ENCODE measurements around the gene TRIM8. TPM values are rescaled to one million over a fixed set of nuclear protein-coding genes. Genes with fewer than 3 reads are reported as not detected.
A peak's percentile ranks its signal among the peaks of the same experiment; 100 is the strongest.

TRIM8 gene
- total and polyA plus RNA-seq, 7 experiments from 2014 or later: 23.9 to 88.7 (median 58.2) TPM

GRCh38 chr10:102648889-102649796 is 4.9 kb downstream of the TRIM8 start:
- Mint-ChIP-seq H3K27ac (peak overlapping the region; percentile 63 to 99 (median 96)), H3K4me1 (peaks cover 66 to 80% (median 77%) of the 10 kb centered on the region in 7 donors), H3K9me3 (no peaks in the 10 kb centered on the region), H3K36me3 (peaks cover 0 to 29% (median 4%) of the 10 kb centered on the region in 5 donors), H3K27me3 (no peaks in the 10 kb centered on the region), H3K4me3 (peak overlapping the region; percentile 91 to 99 (median 98))
- Histone ChIP-seq H3K4me1 (ENCODE audit: control insufficient read depth in 2 of 2, insufficient read depth in 2 of 2, low read length in 2 of 2) (peaks cover 64 to 69% of the 10 kb centered on the region in 2 donors), H3K36me3 (ENCODE audit: control insufficient read depth in 2 of 3, insufficient read depth in 3 of 3, low read length in 3 of 3) (peaks cover 8 to 19% (median 9%) of the 10 kb centered on the region in 3 experiments), H3K27me3 (ENCODE audit: control insufficient read depth in 2 of 2, insufficient read depth in 2 of 2, low read length in 2 of 2) (no peaks in the 10 kb centered on the region), H3K4me3 (ENCODE audit: low read length) (peak overlapping the region; percentile 44), H3K27ac (ENCODE audit: low read depth, low read length) (peak overlapping the region; percentile 98), H3K9me3 (ENCODE audit: control insufficient read depth in 2 of 3, low read length in 3 of 3) (no peaks in the 10 kb centered on the region)
- intact Hi-C loops (cut with micrococcal nuclease): loop anchor here (5.0 to 10.0 kb wide), 5 partner anchors 148 to 1616 kb away; partner anchors contain the start of genes GBF1 (in 1 of the 2), GSTO2 (in 1 of the 2), OGA (in 1 of the 2) and PITX3 (in 1 of the 2)
- ATAC-seq: no peak
- DNase-seq: peak in 7 of 9 donors; percentile 32 to 57 (median 47)
- CTCF ChIA-PET: interaction anchor here (0.8 to 1.9 kb wide), 3 partner anchors 25 to 66 kb away, joined by 3 to 6 read pairs (median 3); no protein-coding TSS in a partner anchor
- POLR2A ChIA-PET: interaction anchor here (2.3 to 6.4 kb wide), 4 partner anchors 10 to 63 kb away, joined by 9 to 83 read pairs (median 16); partner anchors contain the start of genes ARL3 and SFXN2

DNA sequence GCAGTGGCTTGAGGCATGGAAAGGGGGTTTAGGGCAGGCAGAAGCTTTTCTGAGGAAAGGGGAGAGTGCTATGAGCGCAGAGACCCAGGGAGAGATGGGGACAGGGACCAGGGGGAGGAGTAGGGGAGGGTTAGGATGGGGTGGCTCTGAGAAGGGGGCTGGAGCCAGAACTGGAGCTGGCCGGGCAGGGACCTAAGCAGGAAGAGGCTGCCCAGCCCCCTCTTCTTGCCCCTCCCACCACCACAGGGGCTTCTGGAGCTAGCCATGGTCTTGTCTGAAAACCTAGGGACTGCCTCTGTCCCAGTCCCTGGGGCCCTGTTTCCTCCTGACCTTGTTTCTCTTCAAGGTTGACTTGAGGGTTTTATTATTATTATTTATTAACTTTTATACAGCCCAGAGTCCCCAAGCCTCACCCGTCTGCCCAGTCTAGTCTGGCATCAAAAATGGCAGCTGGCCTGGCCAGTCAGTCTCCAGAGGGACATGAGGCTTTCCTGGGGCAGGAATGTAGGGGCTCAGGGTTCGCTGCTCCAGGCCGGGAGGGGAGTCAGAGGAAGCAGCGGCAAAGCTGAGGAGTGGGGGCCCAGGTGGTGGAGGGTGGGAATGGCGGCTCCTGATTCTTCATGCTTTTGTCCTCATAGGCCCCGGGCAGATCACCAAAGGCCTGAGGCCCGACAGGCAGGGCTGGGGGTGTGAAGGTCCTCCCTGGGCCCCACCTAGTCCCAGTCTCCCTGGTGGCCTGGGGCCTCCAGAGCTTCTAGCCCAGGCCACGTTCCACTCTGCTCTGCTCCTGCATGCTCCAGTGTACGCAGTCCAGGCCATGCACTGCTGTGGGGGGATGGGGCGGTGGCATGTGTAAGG is 5.7 kb downstream of the TRIM8 start:
- peaks cover 64 to 69% of the 10 kb centered on the region in 2 donors for H3K4me1 ChIP-seq (ENCODE audit: control insufficient read depth in 2 of 2, insufficient read depth in 2 of 2, low read length in 2 of 2)
- H3K27me3 ChIP-seq (ENCODE audit: control insufficient read depth in 2 of 2, insufficient read depth in 2 of 2, low read length in 2 of 2): no peaks in the 10 kb centered on the region
- peaks cover 66 to 82% (median 78%) of the 10 kb centered on the region in 7 donors for H3K4me1 Mint-ChIP-seq
- DNase-seq: no peak
- intact Hi-C loops (cut with micrococcal nuclease): loop anchor here (5.0 to 10.0 kb wide), 5 partner anchors 147 to 1615 kb away; partner anchors contain the start of genes GBF1 (in 1 of the 2), GSTO2 (in 1 of the 2), OGA (in 1 of the 2) and PITX3 (in 1 of the 2)
- peak overlapping the region; percentile 98 for H3K27ac ChIP-seq (ENCODE audit: low read depth, low read length)
- CTCF ChIA-PET: interaction anchor here (0.6 to 1.9 kb wide), 4 partner anchors 24 to 126 kb away, joined by 3 to 6 read pairs (median 3); no protein-coding TSS in a partner anchor
- no peak for ATAC-seq
- no peaks in the 10 kb centered on the region for H3K27me3 Mint-ChIP-seq
- H3K9me3 Mint-ChIP-seq: no peaks in the 10 kb centered on the region
- no peaks in the 10 kb centered on the region for H3K9me3 ChIP-seq (ENCODE audit: control insufficient read depth in 2 of 3, low read length in 3 of 3)
- peak overlapping the region in 8 of 9 donors; percentile 76 to 99 (median 92) for H3K27ac Mint-ChIP-seq
- H3K4me3 ChIP-seq (ENCODE audit: low read length): peak overlapping the region; percentile 44
- H3K36me3 ChIP-seq (ENCODE audit: control insufficient read depth in 2 of 3, insufficient read depth in 3 of 3, low read length in 3 of 3): peaks cover 8 to 27% (median 9%) of the 10 kb centered on the region in 3 experiments
- H3K4me3 Mint-ChIP-seq: peak overlapping the region; percentile 23 to 99 (median 56)
- POLR2A ChIA-PET: interaction anchor here (0.6 to 6.4 kb wide), 8 partner anchors 9 to 63 kb away, joined by 3 to 83 read pairs (median 8); partner anchors contain the start of genes ARL3 and SFXN2
- peaks cover 0 to 30% (median 5%) of the 10 kb centered on the region in 5 donors for H3K36me3 Mint-ChIP-seq

DNA sequence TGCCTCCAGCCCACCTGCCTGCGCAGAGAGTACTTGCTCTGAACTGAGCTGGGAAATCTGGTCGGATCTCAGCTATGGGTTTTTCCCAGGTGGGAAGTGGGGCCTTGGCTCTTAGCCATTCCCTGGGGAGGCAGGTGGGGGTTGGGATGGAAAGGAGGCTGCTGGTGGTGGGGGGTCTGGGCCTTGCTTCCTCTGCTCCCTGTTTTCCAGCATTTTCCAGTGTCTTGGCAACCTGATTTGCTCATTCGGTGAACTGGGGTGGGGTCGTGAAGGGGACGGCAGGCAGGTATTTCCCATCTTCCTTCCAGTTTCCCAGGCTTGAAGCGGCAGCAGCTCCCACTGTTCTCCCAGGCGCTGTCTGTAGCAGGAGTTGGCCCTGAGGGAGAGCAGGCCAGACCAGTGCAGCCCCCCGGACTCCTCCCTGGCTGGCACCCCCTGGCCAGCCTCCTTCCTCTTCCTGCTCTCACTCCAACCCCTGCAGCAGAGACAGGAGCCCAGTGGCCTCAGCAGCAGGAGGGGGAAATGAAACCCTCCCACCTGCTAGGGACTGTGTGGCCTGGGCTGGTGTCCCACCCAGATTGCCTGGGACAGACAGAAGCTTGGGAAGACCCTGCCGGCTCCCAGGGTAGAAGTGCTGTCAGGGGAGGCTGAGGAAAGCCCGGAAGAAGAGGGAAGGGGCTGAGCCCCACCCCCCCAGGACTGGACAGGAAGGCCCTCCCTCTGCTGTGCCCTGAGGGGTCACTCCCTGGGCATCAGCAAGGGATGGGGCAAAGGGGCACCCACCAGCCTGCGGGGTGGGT is 6.6 kb downstream of the TRIM8 start:
- peak overlapping the region in 9 of 10 donors; percentile 33 to 99 (median 52) for H3K4me3 Mint-ChIP-seq

GRCh38 chr10:102651455-102652169 is 7.3 kb downstream of the TRIM8 start:
- no peaks in the 10 kb centered on the region for H3K27me3 ChIP-seq (ENCODE audit: control insufficient read depth in 2 of 2, insufficient read depth in 2 of 2, low read length in 2 of 2)
- ChIA-PET CTCF (interaction anchor here (1.0 kb wide), 1 partner anchor 13 kb away, joined by 3 read pairs; no protein-coding TSS in a partner anchor), POLR2A (interaction anchor here (0.6 to 3.7 kb wide), 8 partner anchors 9 to 843 kb away, joined by 3 to 17 read pairs (median 7); partner anchors contain the start of genes ARL3 and SFXN2)
- DNase-seq: no peak
- Mint-ChIP-seq H3K36me3 (peaks cover 0 to 23% (median 8%) of the 10 kb centered on the region in 5 donors), H3K27me3 (no peaks in the 10 kb centered on the region), H3K27ac (peak overlapping the region; percentile 78 to 96 (median 92)), H3K4me3 (peak overlapping the region; percentile 44 to 99 (median 70)), H3K9me3 (no peaks in the 10 kb centered on the region), H3K4me1 (peaks cover 65 to 80% (median 72%) of the 10 kb centered on the region in 7 donors)
- H3K4me1 ChIP-seq (ENCODE audit: control insufficient read depth in 2 of 2, insufficient read depth in 2 of 2, low read length in 2 of 2): peaks cover 64 to 66% of the 10 kb centered on the region in 2 donors
- ATAC-seq: no peak
- no peaks in the 10 kb centered on the region for H3K9me3 ChIP-seq (ENCODE audit: control insufficient read depth in 2 of 3, low read length in 3 of 3)
- no peak overlapping the region for H3K4me3 ChIP-seq (ENCODE audit: low read length)
- intact Hi-C loops (cut with micrococcal nuclease): no loop called here
- peaks cover 13 to 43% (median 15%) of the 10 kb centered on the region in 3 experiments for H3K36me3 ChIP-seq (ENCODE audit: control insufficient read depth in 2 of 3, insufficient read depth in 3 of 3, low read length in 3 of 3)
- peak overlapping the region; percentile 98 for H3K27ac ChIP-seq (ENCODE audit: low read depth, low read length)

More for the DNA sequence above, 6.6 kb downstream of the TRIM8 start:
- Histone ChIP-seq H3K27ac (ENCODE audit: low read depth, low read length) (peak overlapping the region; percentile 98), H3K9me3 (ENCODE audit: control insufficient read depth in 2 of 3, low read length in 3 of 3) (no peaks in the 10 kb centered on the region), H3K4me1 (ENCODE audit: control insufficient read depth in 2 of 2, insufficient read depth in 2 of 2, low read length in 2 of 2) (peaks cover 64 to 69% of the 10 kb centered on the region in 2 donors), H3K4me3 (ENCODE audit: low read length) (no peak overlapping the region), H3K27me3 (ENCODE audit: control insufficient read depth in 2 of 2, insufficient read depth in 2 of 2, low read length in 2 of 2) (no peaks in the 10 kb centered on the region), H3K36me3 (ENCODE audit: control insufficient read depth in 2 of 3, insufficient read depth in 3 of 3, low read length in 3 of 3) (peaks cover 9 to 35% (median 13%) of the 10 kb centered on the region in 3 experiments)
- Mint-ChIP-seq H3K9me3 (no peaks in the 10 kb centered on the region), H3K27ac (peak overlapping the region in 8 of 9 donors; percentile 51 to 96 (median 90)), H3K27me3 (no peaks in the 10 kb centered on the region), H3K36me3 (peaks cover 0 to 30% (median 8%) of the 10 kb centered on the region in 5 donors), H3K4me1 (peaks cover 70 to 87% (median 79%) of the 10 kb centered on the region in 7 donors)
- intact Hi-C loops (cut with micrococcal nuclease): no loop called here
- ChIA-PET CTCF (interaction anchor here (0.6 to 1.9 kb wide), 3 partner anchors 13 to 127 kb away, joined by 3 to 6 read pairs (median 3); no protein-coding TSS in a partner anchor), POLR2A (interaction anchor here (0.6 to 3.7 kb wide), 10 partner anchors 8 to 844 kb away, joined by 3 to 17 read pairs (median 6); partner anchors contain the start of genes ARL3 and SFXN2)
- DNase-seq (no peak), ATAC-seq (no peak)

Data from naive thymus-derived CD4-positive, alpha-beta T cell (primary cell).